ENCODE data around the gene CEP70. TPM values are rescaled to one million over a fixed set of nuclear protein-coding genes. Genes with fewer than 3 reads are reported as not detected.
"Not testable (repeated sequence)": the region's sequence is repeated elsewhere in the genome, so short reads cannot be mapped to it uniquely, and the experiment has no call there.

Gene CEP70
- total RNA-seq, 1 donor from 2014 or later, result 14.7 TPM

DNA sequence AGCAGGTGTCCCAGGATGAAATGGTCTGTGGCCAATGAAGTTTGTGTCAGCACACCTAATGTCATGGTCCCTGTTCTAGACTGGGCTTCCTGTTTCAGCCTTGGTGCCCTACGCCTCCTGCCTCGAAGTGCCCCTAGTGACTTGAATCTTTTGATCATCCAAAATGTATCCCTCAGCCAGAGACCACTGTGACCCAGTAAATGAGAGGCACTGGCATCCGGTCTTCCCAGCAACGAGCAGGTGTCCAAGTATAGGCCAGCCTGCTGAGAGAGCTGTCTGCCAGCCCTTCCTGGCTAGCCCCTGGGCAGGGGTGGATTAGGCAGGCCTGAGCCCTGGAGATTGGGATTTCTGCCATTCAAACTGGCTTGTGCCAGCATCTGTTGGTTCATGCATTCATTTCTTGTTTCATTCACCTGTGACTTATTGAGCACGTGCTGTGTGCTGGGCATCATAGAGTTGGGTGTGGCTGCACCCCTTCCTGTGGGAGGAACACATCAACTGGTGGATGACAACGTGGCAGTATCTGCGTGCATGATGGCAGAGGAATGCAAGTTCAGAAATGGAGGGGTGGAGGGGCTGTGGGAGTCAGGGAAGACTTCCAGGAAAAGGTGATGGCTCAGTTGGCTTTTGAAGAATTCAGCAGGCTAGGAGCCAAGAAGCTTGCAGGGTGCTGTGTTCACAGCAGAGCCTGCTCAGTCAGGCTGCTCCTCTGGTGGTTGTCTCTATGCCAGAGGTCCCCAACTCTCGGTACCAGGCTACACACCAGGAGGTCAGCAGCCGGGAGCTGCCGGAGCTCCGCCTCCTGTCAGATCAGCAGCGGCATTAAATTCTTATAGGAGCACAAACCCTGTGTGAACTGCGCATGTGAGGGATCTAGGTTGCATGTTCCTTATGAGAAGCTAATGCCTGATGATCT, 138.0 kb downstream of the CEP70 start:
- intact Hi-C loops (cut with micrococcal nuclease), result no loop called here

DNA sequence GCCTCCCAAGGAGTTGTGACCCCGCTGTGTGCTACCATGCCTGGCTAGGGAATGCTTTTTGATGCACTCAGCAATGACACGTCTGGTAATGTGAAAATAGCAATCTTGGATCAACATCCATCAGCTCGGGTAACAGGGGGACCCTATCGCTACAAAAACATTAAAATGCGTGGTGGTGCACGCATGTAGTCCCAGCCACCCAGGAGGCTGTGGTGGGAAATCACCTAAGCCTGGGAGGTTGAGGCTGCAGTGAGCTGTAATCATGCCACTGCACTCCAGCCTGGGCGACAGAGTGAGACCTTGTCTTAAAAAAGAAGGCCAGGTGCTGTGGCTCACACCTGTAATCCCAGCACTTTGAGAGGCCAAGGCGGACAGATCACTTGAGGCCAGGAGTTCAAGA, 140.1 kb downstream of the CEP70 start:
- intact Hi-C loops (cut with micrococcal nuclease), result not testable (repeated sequence)

DNA sequence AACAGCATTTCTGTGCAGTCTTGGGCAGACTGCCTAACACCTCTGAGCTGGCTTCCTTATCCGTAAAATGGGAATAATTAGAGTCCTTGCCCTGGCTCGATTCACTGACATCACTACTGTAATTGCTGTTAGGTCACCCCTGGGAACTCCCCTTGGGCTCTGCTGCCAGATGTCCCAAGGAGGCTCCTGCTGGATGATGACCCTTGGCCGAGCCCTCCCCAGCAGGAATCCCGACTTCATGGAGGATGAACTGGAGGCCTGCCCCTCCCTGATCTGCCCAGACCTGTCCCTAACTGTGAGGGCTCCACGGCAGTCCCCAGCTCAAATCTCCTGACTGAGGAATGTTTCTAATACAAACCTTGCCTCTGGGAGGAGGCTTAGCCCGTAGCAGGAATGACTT, 141.6 kb downstream of the CEP70 start:
- intact Hi-C loops (cut with micrococcal nuclease), result no loop called here

DNA sequence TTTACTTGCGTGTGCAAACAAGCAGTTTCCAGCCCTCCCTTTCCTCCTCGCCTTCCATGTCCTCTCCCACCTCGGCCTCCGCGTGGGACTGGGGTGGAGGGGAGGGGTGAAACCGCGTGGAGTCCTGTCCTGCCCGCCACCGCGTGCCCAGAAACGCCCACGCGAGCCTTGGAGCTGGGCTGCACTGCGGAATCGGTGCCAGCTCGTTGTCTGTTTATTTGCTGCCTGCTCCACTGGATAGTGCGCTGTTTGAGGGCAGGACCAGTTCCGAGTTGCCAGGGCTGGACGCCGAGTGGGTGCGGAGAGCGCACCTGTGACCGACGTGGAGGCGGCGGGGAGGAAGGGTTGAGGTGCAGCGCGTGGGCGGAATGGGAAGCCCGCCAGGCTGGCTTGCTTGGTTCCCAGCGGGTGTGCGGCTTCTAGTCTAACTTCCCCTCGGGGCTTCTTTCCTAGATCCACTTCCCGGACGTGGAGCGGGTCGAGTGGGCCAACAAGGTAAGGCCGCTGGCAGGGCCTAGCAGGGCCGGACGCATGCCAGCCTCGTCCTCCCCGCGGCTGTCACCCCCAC, 142.4 kb downstream of the CEP70 start:
- intact Hi-C loops (cut with micrococcal nuclease), result no loop called here

DNA sequence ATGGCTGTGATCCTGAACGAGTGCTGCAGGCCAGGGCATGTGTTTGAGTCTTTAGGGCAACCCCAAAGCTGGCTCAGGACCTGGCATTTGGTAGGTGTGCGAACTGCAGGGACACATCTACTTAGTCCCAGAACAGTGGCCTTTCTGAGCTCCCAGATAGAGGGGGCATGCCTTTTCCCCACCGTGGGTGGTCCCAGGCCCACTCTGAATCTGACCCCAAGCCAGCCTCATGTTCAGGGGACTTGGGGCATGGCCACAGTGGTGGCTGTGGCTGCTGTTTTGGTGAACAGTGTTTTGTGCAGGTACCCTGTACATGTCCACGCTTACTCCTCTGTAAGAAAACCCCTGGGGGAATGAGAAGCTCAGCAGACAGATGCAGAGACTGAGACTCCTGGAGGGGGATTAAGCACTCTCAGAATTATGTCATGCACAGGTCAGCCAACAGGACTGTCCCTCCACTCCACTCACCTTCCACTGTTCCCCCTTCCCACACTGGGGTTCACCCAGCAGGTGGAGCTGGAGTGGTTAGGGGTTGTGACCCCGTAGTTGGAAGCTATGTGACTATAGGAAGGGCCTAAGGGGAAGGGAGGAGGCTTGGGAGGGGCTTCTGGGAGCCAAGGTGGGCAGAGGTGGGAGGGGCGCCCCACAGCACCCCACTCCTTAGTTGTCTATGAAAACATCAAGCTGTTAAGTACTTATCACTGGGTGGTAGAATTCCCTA, 143.2 kb downstream of the CEP70 start:
- intact Hi-C loops (cut with micrococcal nuclease), result no loop called here

DNA sequence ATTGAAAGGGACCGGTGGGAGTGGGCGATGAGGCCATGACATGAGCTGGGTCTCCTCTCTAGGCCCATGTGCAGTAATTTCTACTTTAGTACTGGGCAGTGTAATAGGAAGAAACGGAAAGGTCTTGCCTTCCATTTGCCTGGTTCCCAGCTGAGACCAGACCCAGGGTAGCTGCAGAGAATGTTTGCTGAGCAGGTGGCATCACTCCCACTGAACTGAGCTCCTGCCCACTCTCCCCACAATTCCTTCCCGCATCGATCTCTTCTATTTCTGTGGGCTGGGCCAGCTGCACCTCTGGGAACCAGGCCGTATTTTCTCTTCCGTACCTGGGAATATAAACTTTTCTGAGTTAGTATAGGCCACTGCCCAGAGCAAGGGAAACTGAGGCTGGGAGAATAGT, 143.9 kb downstream of the CEP70 start:
- intact Hi-C loops (cut with micrococcal nuclease), result no loop called here

DNA sequence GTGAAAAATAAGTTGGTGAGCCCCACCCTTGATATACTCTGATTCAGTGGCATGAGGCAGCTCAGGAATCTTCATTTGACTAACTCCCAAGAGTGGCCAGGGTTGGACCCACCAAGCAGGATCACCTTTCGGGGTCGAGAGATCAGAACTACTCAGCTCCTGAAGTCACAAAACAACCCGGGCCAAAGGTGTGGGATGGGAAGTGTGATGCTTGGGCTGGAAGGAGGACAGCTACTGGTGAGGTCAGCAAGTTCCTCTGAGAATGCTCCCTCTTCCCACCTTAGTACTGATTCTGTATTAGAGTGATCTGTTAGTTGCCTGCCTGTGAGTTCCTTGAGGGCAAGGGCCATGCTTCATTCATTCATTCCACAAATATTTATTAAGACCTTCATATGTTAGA, 144.6 kb downstream of the CEP70 start:
- intact Hi-C loops (cut with micrococcal nuclease), result no loop called here

DNA sequence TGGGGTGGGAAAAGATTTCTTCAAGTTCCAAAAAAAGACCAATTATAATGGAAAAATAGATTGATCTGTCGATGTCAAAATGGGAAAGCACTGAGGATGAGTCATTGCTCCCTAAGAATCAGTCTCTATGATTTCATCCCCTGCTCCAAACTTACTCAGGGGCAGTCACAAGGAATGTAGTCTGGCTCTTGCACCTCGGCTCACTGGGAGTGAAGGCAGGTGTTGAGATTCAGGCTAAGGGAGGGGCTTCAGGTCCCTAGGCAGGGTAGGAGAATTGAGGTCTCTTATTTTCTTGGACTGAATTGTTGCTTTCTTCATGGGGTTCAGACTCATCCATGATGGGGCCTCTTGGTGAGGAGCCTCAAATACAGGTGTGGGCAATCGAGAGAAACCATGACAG, 145.4 kb downstream of the CEP70 start:
- intact Hi-C loops (cut with micrococcal nuclease), result no loop called here

DNA sequence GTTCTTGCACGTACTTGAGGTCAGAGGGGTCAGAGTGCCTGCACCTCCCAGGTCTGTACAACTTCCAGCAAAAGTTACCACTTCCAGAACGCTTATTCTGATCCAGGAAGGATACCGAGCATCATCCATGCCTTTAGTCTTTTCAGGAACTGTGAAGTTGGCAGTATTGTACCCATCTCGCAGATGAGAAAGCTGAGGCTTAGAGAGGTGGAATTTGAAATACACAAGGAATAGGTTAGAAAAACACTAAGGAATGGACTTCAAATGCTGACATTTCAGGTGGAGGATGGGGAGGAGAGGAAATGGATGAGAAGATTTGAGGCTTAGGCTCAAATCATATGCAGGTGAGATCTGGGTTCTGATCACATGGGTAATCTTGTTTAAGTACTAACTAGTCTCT, 148.4 kb downstream of the CEP70 start:
- intact Hi-C loops (cut with micrococcal nuclease), result no loop called here

DNA sequence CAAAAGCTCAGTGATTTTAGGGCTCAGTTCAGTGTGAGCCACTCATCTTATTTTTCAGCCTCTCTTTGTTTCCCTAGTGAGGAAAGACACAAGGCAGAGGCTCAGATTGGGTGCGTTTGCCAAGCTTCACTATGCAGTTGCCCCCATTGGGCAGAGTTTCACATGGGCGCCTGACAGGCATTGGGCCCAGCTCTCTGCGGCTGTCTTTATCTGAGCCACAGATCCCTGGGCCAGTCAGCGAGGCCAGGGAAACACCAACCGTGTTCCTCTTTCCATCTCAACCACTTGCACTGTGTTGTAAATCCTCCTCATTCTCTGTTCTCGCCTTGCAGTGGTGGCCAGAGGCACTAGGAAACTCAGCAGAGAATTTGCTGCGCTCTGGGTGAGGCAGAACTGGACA, 148.8 kb downstream of the CEP70 start:
- intact Hi-C loops (cut with micrococcal nuclease), result no loop called here

Other genes with a start within 250 kb of the CEP70 start
- not detected in 2 replicates for gene MRAS, start 245.7 kb downstream of the CEP70 start, total RNA-seq
- 0.61 and 1.2 TPM in 2 replicates for gene ESYT3, start 159.6 kb downstream of the CEP70 start, total RNA-seq
- gene FAIM, start 14.5 kb upstream of the CEP70 start, total RNA-seq, result 2.4 and 3.0 TPM in 2 replicates
- 18.4 and 19.4 TPM in 2 replicates for gene PIK3CB, start 240.7 kb upstream of the CEP70 start, total RNA-seq

All from T-helper 2 cell treated with Interferon-gamma antibody and Interleukin-4, amounts not matched to agents 100 ng/mL and 5 ng/mL, for 36 hours (primary cell).